AG04449 (cell line): ENCODE measurements around the gene IL34.
"Not testable (repeated sequence)": the region's sequence is repeated elsewhere in the genome, so short reads cannot be mapped to it uniquely, and the experiment has no call there.

Source experiments
- CTCF ChIA-PET: fragments of 350-600 bp; formaldehyde crosslinking; extraction: SDS; loops from one replicate; lab custom pipeline; 2021; ENCODE audit warnings: antibody characterized with exemption; lab: Yijun Ruan, JAX
- POLR2A ChIA-PET: fragments of 400-600, 350-600 bp; formaldehyde crosslinking; extraction: SDS; loops from one replicate; lab custom pipeline; 2020; ENCODE audit warnings: antibody characterized with exemption, inconsistent platforms; lab: Yijun Ruan, JAX
- DNase-seq: peaks from one replicate; pipeline ENCODE4 v3.0.0-alpha.2; 2010; ENCODE audit warnings: low read depth, low spot score
- H3K4me3 ChIP-seq: 2 replicates; pipeline ENCODE4 v1.5.1; 2011; ENCODE audit warnings: low read depth, mild to moderate bottlenecking, control low read depth, low read length
- TF ChIP-seq, protein P1 (sequence below): IDR thresholded peaks from one replicate; pipeline ENCODE4 v1.5.1; 2011; ENCODE audit warnings: mild to moderate bottlenecking, moderate library complexity, low read length, control low read depth, inconsistent platforms; ENCODE audit not compliant: insufficient read depth; ENCODE audit errors: missing control alignments

Gene IL34

DNA sequence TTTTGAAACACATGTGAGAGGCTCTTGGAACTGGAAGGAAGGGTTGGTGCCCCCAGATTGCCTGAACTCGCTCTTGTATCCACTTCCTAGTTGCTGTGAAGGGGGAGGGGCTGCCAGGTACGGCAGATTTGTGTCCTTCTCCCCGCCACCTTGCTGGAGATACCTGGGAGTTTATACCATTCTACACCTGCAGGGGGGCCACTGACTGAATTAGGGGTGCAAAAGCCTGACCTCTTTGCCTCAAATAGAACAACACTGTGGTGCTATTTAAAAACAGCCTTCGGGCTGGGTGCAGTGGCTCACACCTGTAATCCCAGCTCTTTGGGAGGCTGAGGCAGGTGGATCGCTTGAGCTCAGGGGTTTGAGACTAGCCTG is 35.1 kb upstream of the IL34 start:
- CTCF ChIA-PET: no interaction called here
- TF ChIP-seq, protein P1, sequence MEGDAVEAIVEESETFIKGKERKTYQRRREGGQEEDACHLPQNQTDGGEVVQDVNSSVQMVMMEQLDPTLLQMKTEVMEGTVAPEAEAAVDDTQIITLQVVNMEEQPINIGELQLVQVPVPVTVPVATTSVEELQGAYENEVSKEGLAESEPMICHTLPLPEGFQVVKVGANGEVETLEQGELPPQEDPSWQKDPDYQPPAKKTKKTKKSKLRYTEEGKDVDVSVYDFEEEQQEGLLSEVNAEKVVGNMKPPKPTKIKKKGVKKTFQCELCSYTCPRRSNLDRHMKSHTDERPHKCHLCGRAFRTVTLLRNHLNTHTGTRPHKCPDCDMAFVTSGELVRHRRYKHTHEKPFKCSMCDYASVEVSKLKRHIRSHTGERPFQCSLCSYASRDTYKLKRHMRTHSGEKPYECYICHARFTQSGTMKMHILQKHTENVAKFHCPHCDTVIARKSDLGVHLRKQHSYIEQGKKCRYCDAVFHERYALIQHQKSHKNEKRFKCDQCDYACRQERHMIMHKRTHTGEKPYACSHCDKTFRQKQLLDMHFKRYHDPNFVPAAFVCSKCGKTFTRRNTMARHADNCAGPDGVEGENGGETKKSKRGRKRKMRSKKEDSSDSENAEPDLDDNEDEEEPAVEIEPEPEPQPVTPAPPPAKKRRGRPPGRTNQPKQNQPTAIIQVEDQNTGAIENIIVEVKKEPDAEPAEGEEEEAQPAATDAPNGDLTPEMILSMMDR: no peak
- no peak overlapping the region for H3K4me3 ChIP-seq
- no peak for DNase-seq
- POLR2A ChIA-PET: no interaction called here

DNA sequence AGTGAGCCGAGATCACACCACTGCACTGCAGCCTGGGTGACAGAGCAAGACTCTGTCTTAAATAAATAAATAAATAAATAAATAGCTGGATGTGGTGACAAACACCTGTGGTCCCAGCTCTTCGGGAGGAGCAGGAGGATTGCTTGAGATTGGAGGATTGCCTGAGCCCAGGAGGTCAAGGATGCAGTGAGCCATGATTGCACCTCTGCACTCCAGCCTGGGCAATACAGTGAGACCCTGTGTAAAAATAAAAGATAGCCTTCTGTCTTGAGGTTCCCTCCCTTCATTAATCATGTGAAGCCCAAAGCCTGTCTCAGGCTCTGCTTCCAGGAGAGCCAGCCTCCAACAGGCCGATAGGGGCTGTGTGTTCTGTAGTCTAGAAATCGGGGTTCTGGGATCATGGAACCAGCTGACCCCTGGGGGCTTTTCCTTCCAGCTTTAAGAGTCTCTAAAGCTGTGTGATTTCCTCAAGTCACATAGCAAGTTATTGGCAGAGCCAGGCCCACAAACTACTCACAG is 34.5 kb upstream of the IL34 start:
- POLR2A ChIA-PET: no interaction called here
- CTCF ChIA-PET: interaction anchor here (0.9 to 1.1 kb wide), 2 partner anchors 9 to 42 kb away, joined by 3 read pairs; no protein-coding TSS in a partner anchor
- no peak overlapping the region for H3K4me3 ChIP-seq
- TF ChIP-seq, protein P1: no peak
- no peak for DNase-seq

DNA sequence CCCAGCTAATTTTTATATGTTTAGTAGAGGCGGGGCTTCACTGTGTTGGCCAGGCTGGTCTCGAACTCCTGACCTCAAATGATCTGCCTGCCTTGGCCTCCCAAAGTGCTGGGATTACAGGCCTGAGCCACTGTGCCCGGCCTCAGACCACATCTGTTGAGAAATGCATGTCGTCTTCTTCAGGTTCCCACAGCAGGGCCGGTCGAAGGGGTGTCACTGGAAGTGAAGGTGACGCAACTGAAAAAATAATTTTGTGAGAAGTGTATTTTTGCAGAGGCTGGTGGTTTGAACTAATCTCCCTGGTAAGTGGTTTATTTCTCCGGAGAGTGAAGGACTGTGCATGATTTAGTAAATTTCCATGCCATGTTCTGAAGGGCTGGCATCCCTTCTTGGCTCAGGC is 33.4 kb upstream of the IL34 start:
- POLR2A ChIA-PET: no interaction called here
- DNase-seq: no peak
- CTCF ChIA-PET: interaction anchor here (0.9 kb wide), 1 partner anchor 41 kb away, joined by 3 read pairs; no protein-coding TSS in a partner anchor
- H3K4me3 ChIP-seq: no peak overlapping the region
- TF ChIP-seq, protein P1: no peak

DNA sequence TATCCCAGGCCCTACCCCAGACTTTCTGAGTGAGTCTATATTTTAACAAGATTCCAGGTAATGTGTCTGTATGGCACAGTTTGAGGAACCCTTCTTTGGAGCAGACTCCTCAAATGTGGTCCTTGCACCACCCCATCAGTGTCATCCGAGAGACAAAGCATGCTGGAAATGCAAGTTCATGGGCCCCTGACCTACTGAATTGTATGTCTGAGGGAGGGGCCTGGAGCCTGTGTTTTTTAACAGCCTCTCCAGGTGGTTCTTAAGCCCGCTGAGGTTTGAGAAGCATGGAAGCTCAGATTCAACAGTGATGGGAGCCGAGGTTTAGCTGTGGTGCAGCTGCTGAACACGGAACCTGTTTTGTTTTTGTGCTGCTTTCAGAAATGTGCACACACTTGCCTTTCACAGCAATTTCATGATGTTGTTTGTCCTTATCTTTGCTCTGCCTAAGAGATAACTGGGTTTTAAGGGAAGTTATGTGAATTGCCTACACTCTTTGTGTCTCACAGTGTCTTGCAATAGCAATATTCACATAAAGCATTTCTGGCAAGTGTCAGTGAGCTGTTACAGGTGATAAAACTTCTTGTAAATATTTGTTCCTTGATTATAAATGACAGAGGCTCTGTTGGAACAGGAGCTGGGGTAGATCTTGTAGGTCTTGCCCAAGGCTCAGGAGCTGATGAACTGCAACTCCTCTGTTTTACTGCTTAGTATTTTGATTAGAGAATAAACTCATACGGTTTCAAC is 32.0 kb upstream of the IL34 start:
- no peak for DNase-seq
- TF ChIP-seq, protein P1: no peak
- ChIA-PET CTCF (interaction anchor here (1.0 kb wide), 1 partner anchor 17 kb away, joined by 3 read pairs; no protein-coding TSS in a partner anchor), POLR2A (no interaction called here)
- H3K4me3 ChIP-seq: no peak overlapping the region

DNA sequence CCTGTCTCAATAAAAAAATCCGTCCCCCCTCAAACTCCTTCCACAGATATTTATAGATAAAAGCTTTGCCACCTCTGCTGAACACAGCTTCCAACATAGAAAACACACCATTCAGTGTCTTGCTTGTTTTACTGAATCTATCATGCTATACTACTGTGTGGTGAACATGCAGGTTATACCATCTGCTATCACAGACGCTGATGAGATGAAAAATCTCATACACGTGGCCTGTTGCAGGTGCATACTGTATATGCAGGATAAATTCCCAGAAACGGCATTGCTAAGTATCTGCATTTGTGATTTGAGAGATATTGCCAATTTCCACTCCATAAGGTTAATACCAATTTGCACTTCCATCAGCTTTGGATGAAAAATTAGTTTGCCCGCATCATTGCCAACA is 30.4 kb upstream of the IL34 start:
- H3K4me3 ChIP-seq: no peak overlapping the region
- CTCF ChIA-PET: no interaction called here
- TF ChIP-seq, protein P1: no peak
- DNase-seq: no peak
- POLR2A ChIA-PET: no interaction called here

DNA sequence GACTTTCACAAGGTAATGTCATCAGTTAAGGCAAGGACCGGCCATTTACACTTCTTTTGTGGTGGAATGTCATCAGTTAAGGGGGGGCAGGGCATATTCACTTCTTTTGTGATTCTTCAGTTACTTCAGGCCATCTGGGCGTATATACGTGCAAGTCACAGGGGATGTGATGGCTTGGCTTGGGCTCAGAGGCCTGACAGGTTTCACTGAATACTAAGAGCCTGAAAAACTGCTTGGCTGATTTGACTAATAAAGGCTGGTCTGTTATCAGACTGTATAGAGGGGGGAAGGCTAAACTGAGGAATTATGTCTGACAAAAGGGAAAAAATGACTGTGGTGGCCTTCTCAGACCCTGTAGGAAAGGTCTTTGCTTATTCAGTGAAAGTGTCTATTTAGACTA is 24.5 kb upstream of the IL34 start:
- DNase-seq, CTCF ChIA-PET, H3K4me3 ChIP-seq, POLR2A ChIA-PET: not testable (repeated sequence)
